ENCODE measurements around the gene C1R.

GRCh38 chr12:7058163-7058845 lies 33.9 kb downstream of the C1R start:
- TF ChIP-seq CTCF (IDR thresholded peaks at IDR 0.05; ENCODE audit: low read length) (no peak), EZH2 (IDR thresholded peaks at IDR 0.05; ENCODE audit: borderline replicate concordance, low read length) (no peak)
